A673 (cell line): ENCODE data around the gene RING1. TPM values are rescaled to one million over a fixed set of nuclear protein-coding genes. Genes with fewer than 3 reads are reported as not detected.

ENCODE experiments used
- BruUV-seq: library from RNA; stranded (reverse); fragments of 400-500 nt; replicated peaks from 2 replicates; lab custom pipeline; 2021; lab: Mats Ljungman, UMichigan
- CTCF ChIA-PET: fragments of 300-600 bp; sonication (Branson Sonifier 250); formaldehyde crosslinking; loops from one replicate; lab custom pipeline; 2022; ENCODE audit warnings: antibody characterized with exemption; lab: Charles Lee
- POLR2A ChIA-PET: fragments of 300-600 bp; sonication (Branson Sonifier 250); formaldehyde crosslinking; loops from one replicate; lab custom pipeline; 2022; ENCODE audit warnings: antibody characterized with exemption; ENCODE audit not compliant: low non-redundant PET; lab: Charles Lee
- DNase-seq: peaks from one replicate; pipeline ENCODE4 v3.0.0-alpha.2; 2015; ENCODE audit warnings: low spot score
- H3K27ac ChIP-seq: fragments of 200-600 bp; sonication (generic); 2 replicates; pipeline ENCODE4 v1.5.1; 2016; ENCODE audit warnings: mixed run types, low read depth, mild to moderate bottlenecking, mixed read lengths, antibody characterized with exemption, low read length; ENCODE audit not compliant: poor library complexity, severe bottlenecking
- H3K27me3 ChIP-seq: fragments of 200-600 bp; sonication (generic); replicated peaks from 2 replicates; pipeline ENCODE4 v1.6.1; 2017; ENCODE audit warnings: mixed run types, low read depth, mild to moderate bottlenecking, mixed read lengths, antibody characterized with exemption, low read length; ENCODE audit not compliant: insufficient read depth, poor library complexity
- H3K36me3 ChIP-seq: fragments of 200-600 bp; sonication (generic); 2 replicates; pipeline ENCODE4 v1.6.1; 2016; ENCODE audit warnings: mixed run types, mild to moderate bottlenecking, mixed read lengths, antibody characterized with exemption, low read length; ENCODE audit not compliant: insufficient read depth, poor library complexity, severe bottlenecking
- H3K4me1 ChIP-seq: fragments of 200-600 bp; sonication (generic); 2 replicates; pipeline ENCODE4 v1.6.1; 2017; ENCODE audit warnings: mixed run types, mild to moderate bottlenecking, mixed read lengths, antibody characterized with exemption, low read length; ENCODE audit not compliant: insufficient read depth, poor library complexity, severe bottlenecking
- H3K4me3 ChIP-seq: fragments of 200-600 bp; sonication (generic); 2 replicates; pipeline ENCODE4 v1.5.1; 2016; ENCODE audit warnings: low read depth, mixed run types, mild to moderate bottlenecking, mixed read lengths, low read length; ENCODE audit not compliant: poor library complexity, severe bottlenecking
- H3K9me3 ChIP-seq: fragments of 200-600 bp; sonication (generic); 2 replicates; pipeline ENCODE4 v1.6.1; 2016; ENCODE audit warnings: mixed run types, low read depth, mild to moderate bottlenecking, mixed read lengths, antibody characterized with exemption, low read length; ENCODE audit not compliant: poor library complexity, severe bottlenecking
- EZH2 ChIP-seq: fragments of 200-600 bp; sonication (generic); IDR thresholded peaks from 2 replicates; pipeline ENCODE4 v1.6.1; 2017; ENCODE audit warnings: borderline replicate concordance, low read depth, mild to moderate bottlenecking, mixed read lengths, antibody characterized with exemption, low read length; ENCODE audit not compliant: poor library complexity, severe bottlenecking
- intact Hi-C: fragments of 100-400 bp; cut with micrococcal nuclease; formaldehyde crosslinking; loops from one replicate; pipeline ENCODE4 v1.10.0; 2022; ENCODE audit not compliant: unreplicated experiment
- total RNA-seq: library from RNA; stranded (reverse); gene quantifications from 2 replicates; pipeline ENCODE4 v1.2.3, GENCODE V29; 2021
- TF ChIP-seq, protein P1 (sequence below): fragments of 300-800, 200-600 bp; sonication (generic); conservative IDR thresholded peaks from 2 replicates; pipeline ENCODE4 v1.5.1; 2017; ENCODE audit warnings: low read depth, mild to moderate bottlenecking, antibody characterized with exemption, low read length, moderate library complexity, mixed read lengths

RING1 gene
- total RNA-seq, 1 experiment from 2014 or later, result 43.3 TPM

DNA sequence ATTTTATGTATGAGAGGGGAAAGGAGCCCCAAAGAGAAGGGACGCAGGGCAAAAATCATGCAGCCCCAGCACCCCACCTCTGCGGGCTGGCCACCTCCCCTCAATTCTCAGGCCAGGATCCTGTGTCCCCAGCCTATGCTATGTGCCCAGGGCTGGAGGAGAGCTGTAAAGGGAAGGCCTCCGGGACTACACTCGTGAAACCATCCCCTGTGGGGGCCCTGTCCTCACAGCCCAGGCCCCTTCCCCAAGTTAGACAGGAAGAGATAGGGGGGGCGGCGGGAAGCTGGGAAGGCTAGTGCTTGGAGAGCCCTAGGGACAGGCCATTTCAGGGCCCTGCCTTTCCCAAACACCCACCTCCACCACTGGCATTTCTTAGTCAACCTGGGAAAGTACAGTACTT, 14.7 kb upstream of the RING1 start:
- DNase-seq, result no peak
- H3K36me3 ChIP-seq, result peaks cover 36% of the 10 kb centered on the region
- TF ChIP-seq EZH2, result no peak
- TF ChIP-seq, protein P1, sequence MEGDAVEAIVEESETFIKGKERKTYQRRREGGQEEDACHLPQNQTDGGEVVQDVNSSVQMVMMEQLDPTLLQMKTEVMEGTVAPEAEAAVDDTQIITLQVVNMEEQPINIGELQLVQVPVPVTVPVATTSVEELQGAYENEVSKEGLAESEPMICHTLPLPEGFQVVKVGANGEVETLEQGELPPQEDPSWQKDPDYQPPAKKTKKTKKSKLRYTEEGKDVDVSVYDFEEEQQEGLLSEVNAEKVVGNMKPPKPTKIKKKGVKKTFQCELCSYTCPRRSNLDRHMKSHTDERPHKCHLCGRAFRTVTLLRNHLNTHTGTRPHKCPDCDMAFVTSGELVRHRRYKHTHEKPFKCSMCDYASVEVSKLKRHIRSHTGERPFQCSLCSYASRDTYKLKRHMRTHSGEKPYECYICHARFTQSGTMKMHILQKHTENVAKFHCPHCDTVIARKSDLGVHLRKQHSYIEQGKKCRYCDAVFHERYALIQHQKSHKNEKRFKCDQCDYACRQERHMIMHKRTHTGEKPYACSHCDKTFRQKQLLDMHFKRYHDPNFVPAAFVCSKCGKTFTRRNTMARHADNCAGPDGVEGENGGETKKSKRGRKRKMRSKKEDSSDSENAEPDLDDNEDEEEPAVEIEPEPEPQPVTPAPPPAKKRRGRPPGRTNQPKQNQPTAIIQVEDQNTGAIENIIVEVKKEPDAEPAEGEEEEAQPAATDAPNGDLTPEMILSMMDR, result no peak
- H3K27me3 ChIP-seq, result no peaks in the 10 kb centered on the region
- intact Hi-C loops, result no loop called here
- H3K27ac ChIP-seq, result no peak overlapping the region
- BruUV-seq, result no TSS peak
- ChIA-PET POLR2A (no interaction called here), CTCF (no interaction called here)
- no peaks in the 10 kb centered on the region for H3K9me3 ChIP-seq
- H3K4me1 ChIP-seq, result peaks cover 7% of the 10 kb centered on the region
- peak overlapping the region; percentile 31 for H3K4me3 ChIP-seq

DNA sequence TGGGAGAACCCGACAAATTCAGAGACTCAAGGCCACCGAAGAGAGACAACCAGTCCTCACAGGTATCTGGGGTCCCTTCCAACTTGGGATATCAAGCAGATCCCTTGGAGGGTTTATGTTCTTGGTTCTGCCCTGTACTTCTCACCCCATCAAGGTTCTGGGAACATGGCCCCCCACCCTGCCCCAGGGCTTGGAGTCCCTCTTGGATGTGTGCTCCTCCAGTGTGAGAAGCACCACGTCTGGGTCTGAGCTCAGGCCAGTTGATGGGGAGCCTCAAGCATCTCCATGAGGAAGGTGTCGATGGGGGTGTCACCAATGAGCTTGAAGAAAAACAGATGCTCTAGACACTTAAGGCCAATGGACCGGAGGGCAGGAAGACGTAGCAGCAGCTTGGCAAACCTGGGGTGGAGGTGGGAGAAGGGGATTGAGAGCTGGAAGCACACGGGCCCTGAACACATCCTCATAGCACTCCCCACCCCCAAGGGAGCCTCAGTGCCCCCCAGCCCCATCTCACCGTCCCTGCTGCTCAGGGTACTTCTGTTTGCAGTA, 13.8 kb upstream of the RING1 start:
- Histone ChIP-seq H3K9me3 (no peaks in the 10 kb centered on the region), H3K4me3 (no peak overlapping the region), H3K27me3 (no peaks in the 10 kb centered on the region), H3K4me1 (peaks cover 7% of the 10 kb centered on the region), H3K27ac (no peak overlapping the region), H3K36me3 (peaks cover 36% of the 10 kb centered on the region)
- POLR2A ChIA-PET, result interaction anchor here (0.7 kb wide), 1 partner anchor 1575 kb away, joined by 3 read pairs; no protein-coding TSS in a partner anchor
- no TSS peak for BruUV-seq
- intact Hi-C loops, result no loop called here
- DNase-seq, result no peak
- CTCF ChIA-PET, result no interaction called here
- TF ChIP-seq EZH2, result no peak
- TF ChIP-seq, protein P1, result no peak

DNA sequence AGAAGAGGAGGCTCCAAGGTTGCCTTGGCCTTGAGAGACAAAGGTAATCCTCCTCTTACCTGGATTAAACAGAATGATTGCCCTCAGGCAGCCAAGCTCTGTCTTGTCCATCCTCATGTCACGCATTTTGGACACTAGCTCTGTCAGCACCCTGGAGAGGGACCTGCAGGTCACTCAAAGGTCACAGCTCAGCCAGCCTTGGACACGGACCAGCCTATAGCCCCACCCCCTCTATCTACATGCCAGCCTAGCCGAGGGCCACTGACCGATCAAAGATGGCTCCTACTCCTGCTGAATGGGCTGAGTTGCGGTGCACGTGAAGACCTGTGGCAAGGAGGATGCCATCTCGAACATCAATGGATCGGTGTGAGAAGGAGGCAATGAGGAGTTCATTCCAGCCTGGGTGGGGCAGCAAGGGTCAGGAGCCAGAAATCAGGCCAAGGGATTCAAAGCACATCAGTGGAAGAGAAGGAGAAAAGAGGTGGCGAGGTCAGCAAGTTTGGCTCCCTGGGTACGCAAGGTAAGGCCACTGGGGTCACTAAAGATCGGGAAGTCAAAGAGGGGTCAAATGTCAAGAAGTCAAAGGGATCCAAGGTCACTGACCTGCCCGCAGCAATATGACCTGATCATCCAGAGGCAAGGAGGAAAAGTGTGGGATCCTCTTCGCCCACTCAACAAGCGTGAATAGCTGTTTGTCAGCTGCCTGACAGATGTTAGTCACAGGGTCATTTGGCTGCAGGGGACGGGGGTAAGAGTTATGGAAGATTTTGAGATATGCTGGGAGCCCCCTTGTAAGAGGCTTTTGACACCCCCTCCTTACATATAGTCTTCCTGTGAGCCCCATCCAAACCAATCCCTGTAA, 12.8 kb upstream of the RING1 start:
- DNase-seq, result no peak
- peaks cover 7% of the 10 kb centered on the region for H3K4me1 ChIP-seq
- ChIA-PET POLR2A (no interaction called here), CTCF (no interaction called here)
- BruUV-seq, result no TSS peak
- intact Hi-C loops, result no loop called here
- H3K36me3 ChIP-seq, result peaks cover 36% of the 10 kb centered on the region
- H3K9me3 ChIP-seq, result no peaks in the 10 kb centered on the region
- no peaks in the 10 kb centered on the region for H3K27me3 ChIP-seq
- TF ChIP-seq, protein P1, result no peak
- no peak for TF ChIP-seq EZH2
- no peak overlapping the region for H3K4me3 ChIP-seq
- H3K27ac ChIP-seq, result no peak overlapping the region
